Measurements from ENCODE around the gene GJB5. TPM values are rescaled to one million over a fixed set of nuclear protein-coding genes. Genes with fewer than 3 reads are reported as not detected.

The GJB5 gene
- total and polyA plus RNA-seq, 10 of the 15 experiments (the other 5 are each of a cell fraction or from before 2014, with no cell fraction given) = not detected

DNA sequence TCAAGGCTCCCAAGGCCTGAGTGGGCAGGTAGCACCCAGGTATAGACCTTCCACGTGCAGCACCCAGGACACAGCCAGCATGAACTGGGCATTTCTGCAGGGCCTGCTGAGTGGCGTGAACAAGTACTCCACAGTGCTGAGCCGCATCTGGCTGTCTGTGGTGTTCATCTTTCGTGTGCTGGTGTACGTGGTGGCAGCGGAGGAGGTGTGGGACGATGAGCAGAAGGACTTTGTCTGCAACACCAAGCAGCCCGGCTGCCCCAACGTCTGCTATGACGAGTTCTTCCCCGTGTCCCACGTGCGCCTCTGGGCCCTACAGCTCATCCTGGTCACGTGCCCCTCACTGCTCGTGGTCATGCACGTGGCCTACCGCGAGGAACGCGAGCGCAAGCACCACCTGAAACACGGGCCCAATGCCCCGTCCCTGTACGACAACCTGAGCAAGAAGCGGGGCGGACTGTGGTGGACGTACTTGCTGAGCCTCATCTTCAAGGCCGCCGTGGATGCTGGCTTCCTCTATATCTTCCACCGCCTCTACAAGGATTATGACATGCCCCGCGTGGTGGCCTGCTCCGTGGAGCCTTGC is 6.4 kb downstream of the GJB5 start:
- no peaks in the 10 kb centered on the region for H3K9me3 ChIP-seq (replicated peaks; ENCODE audit: control insufficient read depth, insufficient read depth, low read length)
- SMC1A ChIA-PET (ENCODE audit: uncharacterized antibody, unreplicated experiment) = no interaction called here
- no peak overlapping the region for H3K4me2 ChIP-seq (ENCODE audit: control insufficient read depth, insufficient read depth)
- no peaks in the 10 kb centered on the region for H3K4me1 ChIP-seq (ENCODE audit: control insufficient read depth, insufficient read depth, low read length)
- FAIRE-seq (no peak), DNase-seq (ENCODE audit: low read depth, low spot score) (no peak), ATAC-seq (no peak)
- H3K4me3 ChIP-seq = no peak overlapping the region
- no peak overlapping the region for H3K27ac ChIP-seq (ENCODE audit: control insufficient read depth, insufficient read depth)
- no peaks in the 10 kb centered on the region for H3K36me3 ChIP-seq (ENCODE audit: control insufficient read depth in 2 of 2, insufficient read depth in 2 of 2, low read length in 1 of 2)
- no peaks in the 10 kb centered on the region for H4K20me1 ChIP-seq (ENCODE audit: control insufficient read depth, insufficient read depth)
- intact Hi-C loops (cut with micrococcal nuclease; ENCODE audit: unreplicated experiment) (no loop called here), in situ Hi-C loops (cut with MboI) (no loop called here)
- TF ChIP-seq HSF1 (IDR thresholded peaks at IDR 0.05; ENCODE audit: low read depth, low read length) (no peak), ZBTB4 (CRISPR knock-in tag; IDR thresholded peaks at IDR 0.05) (no peak), SREBF1 (IDR thresholded peaks at IDR 0.05; ENCODE audit: low read length) (no peak), USF1 (IDR thresholded peaks at IDR 0.05; ENCODE audit: borderline replicate concordance, extremely low read length, insufficient read depth, low read depth, low read length) (peak; percentile 33)
- TF ChIP-seq, protein P1, sequence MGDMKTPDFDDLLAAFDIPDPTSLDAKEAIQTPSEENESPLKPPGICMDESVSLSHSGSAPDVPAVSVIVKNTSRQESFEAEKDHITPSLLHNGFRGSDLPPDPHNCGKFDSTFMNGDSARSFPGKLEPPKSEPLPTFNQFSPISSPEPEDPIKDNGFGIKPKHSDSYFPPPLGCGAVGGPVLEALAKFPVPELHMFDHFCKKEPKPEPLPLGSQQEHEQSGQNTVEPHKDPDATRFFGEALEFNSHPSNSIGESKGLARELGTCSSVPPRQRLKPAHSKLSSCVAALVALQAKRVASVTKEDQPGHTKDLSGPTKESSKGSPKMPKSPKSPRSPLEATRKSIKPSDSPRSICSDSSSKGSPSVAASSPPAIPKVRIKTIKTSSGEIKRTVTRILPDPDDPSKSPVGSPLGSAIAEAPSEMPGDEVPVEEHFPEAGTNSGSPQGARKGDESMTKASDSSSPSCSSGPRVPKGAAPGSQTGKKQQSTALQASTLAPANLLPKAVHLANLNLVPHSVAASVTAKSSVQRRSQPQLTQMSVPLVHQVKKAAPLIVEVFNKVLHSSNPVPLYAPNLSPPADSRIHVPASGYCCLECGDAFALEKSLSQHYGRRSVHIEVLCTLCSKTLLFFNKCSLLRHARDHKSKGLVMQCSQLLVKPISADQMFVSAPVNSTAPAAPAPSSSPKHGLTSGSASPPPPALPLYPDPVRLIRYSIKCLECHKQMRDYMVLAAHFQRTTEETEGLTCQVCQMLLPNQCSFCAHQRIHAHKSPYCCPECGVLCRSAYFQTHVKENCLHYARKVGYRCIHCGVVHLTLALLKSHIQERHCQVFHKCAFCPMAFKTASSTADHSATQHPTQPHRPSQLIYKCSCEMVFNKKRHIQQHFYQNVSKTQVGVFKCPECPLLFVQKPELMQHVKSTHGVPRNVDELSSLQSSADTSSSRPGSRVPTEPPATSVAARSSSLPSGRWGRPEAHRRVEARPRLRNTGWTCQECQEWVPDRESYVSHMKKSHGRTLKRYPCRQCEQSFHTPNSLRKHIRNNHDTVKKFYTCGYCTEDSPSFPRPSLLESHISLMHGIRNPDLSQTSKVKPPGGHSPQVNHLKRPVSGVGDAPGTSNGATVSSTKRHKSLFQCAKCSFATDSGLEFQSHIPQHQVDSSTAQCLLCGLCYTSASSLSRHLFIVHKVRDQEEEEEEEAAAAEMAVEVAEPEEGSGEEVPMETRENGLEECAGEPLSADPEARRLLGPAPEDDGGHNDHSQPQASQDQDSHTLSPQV (IDR thresholded peaks at IDR 0.05) = no peak
- no peaks in the 10 kb centered on the region for H3K79me2 ChIP-seq (ENCODE audit: control insufficient read depth, insufficient read depth, low read length)
- H3K9ac ChIP-seq (ENCODE audit: control insufficient read depth, insufficient read depth, low read length) = no peak overlapping the region
- BruUV-seq (replicated peaks) = no TSS peak
- 44% methylated on average over 33 of the region's 33 CpGs for WGBS (ENCODE audit: insufficient coverage, insufficient replicate concordance, low lambda C conversion rate, missing lambda C conversion rate)
- RAD21 ChIA-PET (ENCODE audit: unreplicated experiment) = no interaction called here
- CTCF ChIA-PET = no interaction called here
- H3K27me3 ChIP-seq (replicated peaks in 1 of 2; ENCODE audit: control insufficient read depth in 2 of 2, insufficient read depth in 2 of 2, low read length in 1 of 2) = no peaks in the 10 kb centered on the region; a peak in 2 of 4 replicates
- no peak overlapping the region for H2AFZ ChIP-seq (ENCODE audit: control insufficient read depth, low read depth, low read length)
- POLR2A ChIA-PET = no interaction called here

Measured in GM12878 (cell line).